Measurements from ENCODE around the gene EFNA5. TPM values are rescaled to one million over a fixed set of nuclear protein-coding genes. Genes with fewer than 3 reads are reported as not detected.

Gene EFNA5
- total and polyA plus RNA-seq, 2 experiments from 2014 or later: 7.5 to 10.1 TPM

- Mint-ChIP-seq H3K27ac (0 out of 2 replicates have a peak overlapping the region, but pooled peaks have one; percentile 41), H3K36me3 (ENCODE audit: low read depth) (no peaks in the 10 kb centered on the region), H3K4me1 (peaks cover 74% of the 10 kb centered on the region), H3K27me3 (ENCODE audit: insufficient read depth, low read depth, poor library complexity) (peaks cover 5% of the 10 kb centered on the region), H3K4me3 (no peak overlapping the region), H3K9me3 (no peaks in the 10 kb centered on the region)
- Histone ChIP-seq H3K79me2 (replicated peaks; ENCODE audit: insufficient read depth) (peaks cover 10% of the 10 kb centered on the region), H3K4me2 (peak overlapping the region; percentile 29), H2AFZ (no peak overlapping the region), H3K4me1 (ENCODE audit: insufficient read depth) (peaks cover 64% of the 10 kb centered on the region), H4K20me1 (replicated peaks; ENCODE audit: insufficient read depth) (no peaks in the 10 kb centered on the region), H3K9me2 (ENCODE audit: insufficient read depth) (no peaks in the 10 kb centered on the region; the same call in 1 of the 2 replicates), H3F3A (replicated peaks; ENCODE audit: low read depth) (no peaks in the 10 kb centered on the region), H3K27me3 (ENCODE audit: insufficient read depth) (no peaks in the 10 kb centered on the region), H3K27ac (ENCODE audit: low read depth) (peak overlapping the region; percentile 78), H3K4me3 (no peak overlapping the region), H3K36me3 (ENCODE audit: insufficient read depth) (no peaks in the 10 kb centered on the region)
- ATAC-seq (no peak), DNase-seq (ENCODE audit: low spot score) (no peak)
- TF ChIP-seq EZH2 (IDR thresholded peaks at IDR 0.05; ENCODE audit: low read depth, unreplicated experiment): no peak
- no peak for TF ChIP-seq NANOG (IDR thresholded peaks at IDR 0.05; ENCODE audit: borderline replicate concordance)
- no peak for TF ChIP-seq CREB1 (CRISPR knock-in tag; IDR thresholded peaks at IDR 0.05; ENCODE audit: low read depth)
- no peak for TF ChIP-seq REST (IDR thresholded peaks at IDR 0.05; ENCODE audit: unreplicated experiment)
- no peak for TF ChIP-seq EZH2phosphoT487 (IDR thresholded peaks at IDR 0.05; ENCODE audit: unreplicated experiment)
- TF ChIP-seq JUNB (IDR thresholded peaks at IDR 0.05; ENCODE audit: unreplicated experiment): no peak
- TF ChIP-seq, protein P1, sequence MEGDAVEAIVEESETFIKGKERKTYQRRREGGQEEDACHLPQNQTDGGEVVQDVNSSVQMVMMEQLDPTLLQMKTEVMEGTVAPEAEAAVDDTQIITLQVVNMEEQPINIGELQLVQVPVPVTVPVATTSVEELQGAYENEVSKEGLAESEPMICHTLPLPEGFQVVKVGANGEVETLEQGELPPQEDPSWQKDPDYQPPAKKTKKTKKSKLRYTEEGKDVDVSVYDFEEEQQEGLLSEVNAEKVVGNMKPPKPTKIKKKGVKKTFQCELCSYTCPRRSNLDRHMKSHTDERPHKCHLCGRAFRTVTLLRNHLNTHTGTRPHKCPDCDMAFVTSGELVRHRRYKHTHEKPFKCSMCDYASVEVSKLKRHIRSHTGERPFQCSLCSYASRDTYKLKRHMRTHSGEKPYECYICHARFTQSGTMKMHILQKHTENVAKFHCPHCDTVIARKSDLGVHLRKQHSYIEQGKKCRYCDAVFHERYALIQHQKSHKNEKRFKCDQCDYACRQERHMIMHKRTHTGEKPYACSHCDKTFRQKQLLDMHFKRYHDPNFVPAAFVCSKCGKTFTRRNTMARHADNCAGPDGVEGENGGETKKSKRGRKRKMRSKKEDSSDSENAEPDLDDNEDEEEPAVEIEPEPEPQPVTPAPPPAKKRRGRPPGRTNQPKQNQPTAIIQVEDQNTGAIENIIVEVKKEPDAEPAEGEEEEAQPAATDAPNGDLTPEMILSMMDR (conservative IDR thresholded peaks at IDR 0.05; ENCODE audit: low read depth in 2 of 2): no peak
- no peak for TF ChIP-seq ETS1 (IDR thresholded peaks at IDR 0.05)
- TF ChIP-seq ZNF114 (CRISPR knock-in tag; IDR thresholded peaks at IDR 0.05): no peak
- TF ChIP-seq ZNF331 (CRISPR knock-in tag; IDR thresholded peaks at IDR 0.05; ENCODE audit: low read depth): no peak
- TF ChIP-seq STAT1 (IDR thresholded peaks at IDR 0.05; ENCODE audit: unreplicated experiment): no peak
These were observed 206.3 kb downstream of the EFNA5 start for GRCh38 chr5:107464416-107464815.
